ENCODE results near the gene IL4R. TPM values are rescaled to one million over a fixed set of nuclear protein-coding genes. Genes with fewer than 3 reads are reported as not detected.
"Not testable (repeated sequence)": the region's sequence is repeated elsewhere in the genome, so short reads cannot be mapped to it uniquely, and the experiment has no call there.

Gene IL4R
- polyA plus RNA-seq, 4 donors = 13.2 to 20.5 (median 15.5) TPM

GRCh38 chr16:27326738-27327585 lies 13.2 kb downstream of the IL4R start:
- no peak for DNase-seq (ENCODE audit: low read depth in 4 of 4, low spot score in 3 of 4)

DNA sequence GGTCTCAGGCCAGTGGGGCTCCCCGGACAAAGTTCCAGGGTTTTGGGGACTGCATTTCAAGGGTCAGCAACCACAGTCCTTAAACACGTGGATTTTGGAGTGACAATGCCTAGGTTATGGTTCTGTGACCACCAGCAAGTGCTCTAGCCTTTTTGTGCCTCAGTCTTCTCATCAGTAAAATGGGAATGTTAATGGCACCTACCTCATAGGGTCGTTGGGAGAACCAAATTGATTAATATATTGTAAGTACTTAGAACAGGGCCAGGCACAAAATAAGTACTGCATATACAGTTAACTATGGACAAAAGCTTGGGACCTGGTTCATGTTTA lies 13.8 kb downstream of the IL4R start:
- no peak for DNase-seq (ENCODE audit: low read depth in 4 of 4, low spot score in 3 of 4)

DNA sequence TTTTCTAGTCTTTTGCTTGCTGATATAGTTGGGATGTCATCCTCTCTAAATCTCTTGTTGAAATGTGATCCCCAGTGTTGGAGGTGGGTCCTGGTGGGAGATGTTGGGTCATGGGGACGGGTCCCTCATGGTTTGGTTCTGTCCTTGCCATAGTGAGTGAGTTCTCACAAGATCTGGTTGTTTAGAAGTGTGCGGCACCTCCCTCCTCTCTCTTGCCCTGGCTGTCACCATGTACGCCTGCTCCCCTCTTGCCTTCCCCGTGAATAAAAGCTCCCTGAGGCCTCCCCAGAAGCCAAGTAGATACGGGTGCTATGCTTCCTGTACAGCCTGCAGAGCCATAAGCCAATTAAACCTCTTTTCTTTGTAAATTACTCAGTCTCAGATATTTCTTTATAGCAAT lies 15.2 kb downstream of the IL4R start:
- no peak for DNase-seq (ENCODE audit: low read depth in 4 of 4, low spot score in 3 of 4)

DNA sequence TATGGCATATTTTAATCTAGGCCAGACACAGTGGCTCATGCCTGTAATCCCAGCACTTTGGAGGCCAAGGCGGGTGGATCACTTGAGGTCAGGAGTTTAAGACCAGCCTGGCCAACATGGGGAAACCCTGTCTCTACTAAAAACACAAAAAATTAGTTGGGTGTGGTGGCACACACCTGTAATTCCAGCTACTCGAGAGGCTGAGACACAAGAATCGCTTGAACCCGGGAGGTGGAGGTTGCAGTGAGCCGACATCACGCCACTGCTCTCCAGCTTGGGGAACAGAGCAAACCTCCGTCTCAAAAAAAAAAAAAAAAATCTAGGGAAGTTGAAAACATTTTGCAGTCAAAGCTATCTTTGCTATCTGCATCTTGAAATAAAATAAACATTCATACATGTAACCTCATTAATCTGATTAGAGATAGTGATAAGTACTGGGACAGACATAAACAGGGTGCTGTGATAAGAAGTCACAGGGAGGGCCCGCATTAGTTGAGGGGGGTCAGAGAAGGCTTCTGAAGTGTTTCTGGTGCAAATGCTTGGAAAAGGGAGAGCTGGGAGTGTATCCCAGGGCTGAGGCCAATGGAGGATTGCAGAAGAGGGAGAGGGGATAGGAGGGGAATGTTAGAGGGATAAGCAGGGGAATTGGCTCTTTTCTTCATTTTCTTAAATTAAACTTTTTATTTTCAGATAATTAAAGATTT lies 15.8 kb downstream of the IL4R start:
- not testable (repeated sequence) for DNase-seq (ENCODE audit: low read depth in 4 of 4, low spot score in 3 of 4)

DNA sequence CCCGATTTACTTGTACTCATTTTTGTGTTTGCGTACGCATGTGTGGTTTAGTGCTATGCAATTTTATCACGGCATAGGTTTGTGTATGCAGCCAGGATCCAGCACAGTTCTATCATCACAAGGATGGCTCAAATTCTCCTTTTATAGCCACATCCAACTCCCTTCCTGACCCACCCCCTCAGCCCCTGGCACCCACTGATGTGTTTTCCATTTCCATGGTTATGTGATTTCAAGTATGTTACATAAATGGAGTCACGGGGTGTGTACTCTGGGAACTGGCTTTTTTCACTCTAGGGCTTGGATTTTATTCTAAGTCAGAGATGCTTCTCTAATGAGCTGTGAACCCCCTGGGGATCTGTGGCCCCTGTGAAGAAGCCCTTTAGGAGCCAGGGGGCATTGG lies 16.8 kb downstream of the IL4R start:
- DNase-seq (ENCODE audit: low read depth in 4 of 4, low spot score in 3 of 4) = no peak

DNA sequence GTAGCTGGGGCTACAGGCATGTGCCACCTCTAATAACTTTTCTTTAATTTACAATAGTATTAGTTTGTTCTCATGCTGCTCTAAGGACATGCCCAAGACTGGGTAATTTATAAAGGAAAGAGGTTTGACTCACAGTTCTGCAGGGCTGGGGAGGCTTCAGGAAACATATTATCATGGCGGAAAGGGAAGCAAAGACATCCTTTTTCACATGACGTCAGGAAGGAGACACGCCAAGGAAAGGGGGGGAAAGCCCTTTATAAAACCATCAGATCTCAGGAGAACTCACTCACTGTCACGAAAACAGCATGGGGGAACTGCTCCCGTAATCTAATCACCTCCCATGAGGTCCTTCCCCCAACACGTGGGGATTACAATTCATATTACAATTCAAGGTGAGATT lies 18.3 kb downstream of the IL4R start:
- no peak for DNase-seq (ENCODE audit: low read depth in 4 of 4, low spot score in 3 of 4)

DNA sequence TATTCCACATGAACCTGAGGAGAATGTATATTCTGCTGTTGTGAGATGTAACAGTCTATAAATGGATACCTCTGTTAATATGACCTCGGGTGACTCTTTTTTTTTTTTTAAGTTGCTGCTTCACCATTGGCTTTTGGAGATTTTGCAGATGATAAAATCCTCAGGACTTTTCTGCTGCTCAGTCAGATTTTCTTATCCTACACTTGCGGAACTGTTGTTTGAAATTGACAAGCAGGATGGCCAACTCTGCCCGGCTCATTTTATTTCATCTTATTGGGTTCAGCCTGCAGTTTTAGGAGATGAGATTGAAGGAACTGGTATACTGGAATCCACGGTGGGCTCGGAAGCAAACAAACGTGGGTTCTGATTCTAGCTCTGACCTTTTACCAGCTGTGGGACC lies 19.3 kb downstream of the IL4R start:
- DNase-seq (ENCODE audit: low read depth in 4 of 4, low spot score in 3 of 4) = no peak

GRCh38 chr16:27333549-27333948 lies 19.8 kb downstream of the IL4R start:
- no peak for DNase-seq (ENCODE audit: low read depth in 4 of 4, low spot score in 3 of 4)

GRCh38 chr16:27334192-27334764 lies 20.5 kb downstream of the IL4R start:
- DNase-seq (ENCODE audit: low read depth in 4 of 4, low spot score in 3 of 4) = no peak

GRCh38 chr16:27334838-27335237 lies 21.1 kb downstream of the IL4R start:
- no peak for DNase-seq (ENCODE audit: low read depth in 4 of 4, low spot score in 3 of 4)

GRCh38 chr16:27335349-27336053 lies 21.7 kb downstream of the IL4R start:
- DNase-seq (ENCODE audit: low read depth in 4 of 4, low spot score in 3 of 4) = no peak

GRCh38 chr16:27337024-27337423 lies 23.2 kb downstream of the IL4R start:
- no peak for DNase-seq (ENCODE audit: low read depth in 4 of 4, low spot score in 3 of 4)

- DNase-seq (ENCODE audit: low read depth in 4 of 4, low spot score in 3 of 4) = no peak
These were observed 25.4 kb downstream of the IL4R start for GRCh38 chr16:27339180-27339579.

GRCh38 chr16:27340654-27341053 lies 26.9 kb downstream of the IL4R start:
- no peak for DNase-seq (ENCODE audit: low read depth in 4 of 4, low spot score in 3 of 4)

DNA sequence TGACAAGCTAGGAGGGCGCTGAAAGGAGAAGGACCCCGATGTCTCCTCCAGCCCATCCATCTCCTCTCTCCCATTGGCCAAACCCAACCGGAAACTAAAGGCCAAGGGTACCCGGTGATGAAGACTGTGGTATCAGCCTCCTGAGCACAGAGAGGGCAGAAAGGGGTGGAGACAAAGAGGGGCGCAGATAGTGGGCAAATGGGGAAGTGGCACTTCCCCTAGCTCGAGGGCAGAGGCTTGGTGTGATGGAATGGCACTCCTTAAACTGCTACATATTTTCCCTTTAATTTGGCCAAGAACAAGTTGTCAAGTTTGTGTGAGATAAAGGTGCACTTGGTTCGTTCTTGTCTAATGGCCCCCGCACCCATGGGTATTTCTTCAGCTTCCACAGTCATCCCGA lies 27.8 kb downstream of the IL4R start:
- no peak for DNase-seq (ENCODE audit: low read depth in 4 of 4, low spot score in 3 of 4)

GRCh38 chr16:27341971-27342370 lies 28.2 kb downstream of the IL4R start:
- DNase-seq (ENCODE audit: low read depth in 4 of 4, low spot score in 3 of 4) = no peak

DNA sequence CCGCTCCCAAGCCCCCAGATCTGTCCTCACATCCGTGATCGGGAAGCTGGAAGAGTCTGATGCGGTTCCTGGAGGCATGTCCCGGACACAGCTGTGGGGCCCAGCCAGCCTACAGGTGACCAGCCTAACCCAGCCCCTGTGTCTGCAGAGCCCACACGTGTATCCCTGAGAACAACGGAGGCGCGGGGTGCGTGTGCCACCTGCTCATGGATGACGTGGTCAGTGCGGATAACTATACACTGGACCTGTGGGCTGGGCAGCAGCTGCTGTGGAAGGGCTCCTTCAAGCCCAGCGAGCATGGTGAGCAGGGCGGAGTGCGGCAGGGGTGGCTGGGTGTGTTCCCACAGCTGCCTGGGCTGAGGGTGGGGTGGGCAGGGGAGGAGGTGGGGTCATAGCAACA lies 30.9 kb downstream of the IL4R start:
- no peak for DNase-seq (ENCODE audit: low read depth in 4 of 4, low spot score in 3 of 4)

GRCh38 chr16:27345201-27345600 lies 31.4 kb downstream of the IL4R start:
- no peak for DNase-seq (ENCODE audit: low read depth in 4 of 4, low spot score in 3 of 4)

DNA sequence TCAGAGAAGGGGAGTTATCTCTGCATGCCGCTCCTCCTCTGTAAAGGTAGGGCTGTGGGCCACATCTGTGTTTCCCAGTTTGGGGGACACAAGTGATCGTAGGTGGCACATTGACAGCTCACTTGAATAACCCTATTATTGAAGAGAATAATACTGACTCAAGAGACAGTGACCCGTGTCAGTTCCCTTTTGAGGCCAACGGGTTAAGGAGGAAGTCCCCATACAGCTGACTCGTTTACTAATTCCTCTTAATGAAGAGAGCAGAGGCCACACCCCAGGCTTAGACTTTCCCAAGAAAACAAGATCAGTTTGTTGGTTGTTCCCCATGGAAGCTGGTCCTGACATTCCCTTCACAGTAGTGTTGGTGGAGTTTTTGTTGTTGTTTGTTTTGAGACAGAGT lies 33.0 kb downstream of the IL4R start:
- DNase-seq (ENCODE audit: low read depth in 4 of 4, low spot score in 3 of 4) = no peak

GRCh38 chr16:27347930-27348685 lies 34.3 kb downstream of the IL4R start:
- no peak for DNase-seq (ENCODE audit: low read depth in 4 of 4, low spot score in 3 of 4)

DNA sequence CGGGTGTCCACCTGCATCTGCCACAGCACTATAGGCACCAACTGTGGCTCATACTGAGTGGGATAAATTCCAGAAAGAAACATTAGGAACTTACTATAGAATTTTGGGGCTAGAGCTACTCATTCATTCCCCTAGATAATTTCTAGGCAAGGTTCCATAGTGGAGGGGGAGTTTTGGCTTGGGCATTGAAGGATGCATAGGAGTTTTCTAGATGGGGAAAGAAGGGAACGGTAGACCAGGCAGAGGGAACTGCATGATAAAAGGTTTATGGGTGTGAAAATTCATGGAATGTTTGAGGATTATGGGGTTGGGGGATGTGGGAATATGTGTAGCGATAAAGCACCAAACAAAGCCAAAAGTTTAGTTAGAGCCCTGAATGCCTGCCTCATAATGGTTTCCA lies 35.5 kb downstream of the IL4R start:
- no peak for DNase-seq (ENCODE audit: low read depth in 4 of 4, low spot score in 3 of 4)

Measured in left renal pelvis (tissue), 4 donors.